ENCODE data around the gene STXBP6.

GRCh38 chr14:25055992-25056687 is 6.2 kb upstream of the STXBP6 start:
- TF ChIP-seq CTCF (conservative IDR thresholded peaks at IDR 0.05; ENCODE audit: low read depth, low read length) (no peak), EZH2 (IDR thresholded peaks at IDR 0.05; ENCODE audit: borderline replicate concordance, low read depth, low read length, poor library complexity, severe bottlenecking) (no peak)
